CD4-positive, CD25-positive, alpha-beta regulatory T cell (primary cell): ENCODE measurements around the gene MMRN2. TPM values are rescaled to one million over a fixed set of nuclear protein-coding genes. Genes with fewer than 3 reads are reported as not detected.
"Not testable (repeated sequence)": the region's sequence is repeated elsewhere in the genome, so short reads cannot be mapped to it uniquely, and the experiment has no call there.

Experiments
- ATAC-seq, 2 donors: fragments of 150-1000 bp; cut with Tn5 transposase; one replicate each; pipeline ENCODE4 v1.10.0; 2021; ENCODE audit warnings: low read depth in 2 of 2, moderate number of reproducible peaks in 2 of 2, moderate library complexity in 1 of 2
- DNase-seq, 3 donors: peaks; one replicate each; pipeline versions ENCODE4 v3.0.0 to v3.0.0-alpha.2; 2012 to 2022; ENCODE audit warnings: mixed read lengths in 1 of 3
- H3K27ac ChIP-seq: one replicate; pipeline ENCODE4 v1.7.0; 2013; ENCODE audit warnings: mild to moderate bottlenecking, low read length; ENCODE audit not compliant: insufficient read depth, poor library complexity, severe bottlenecking
- H3K27me3 ChIP-seq: one replicate; pipeline ENCODE4 v1.7.0; 2013; ENCODE audit warnings: low read length; ENCODE audit not compliant: control insufficient read depth, insufficient read depth
- H3K36me3 ChIP-seq: one replicate; pipeline ENCODE4 v1.7.0; 2013; ENCODE audit warnings: mild to moderate bottlenecking, low read length, moderate library complexity; ENCODE audit not compliant: control insufficient read depth, insufficient read depth
- H3K4me1 ChIP-seq: 2 replicates; pipeline ENCODE4 v1.7.0; 2013; ENCODE audit warnings: mild to moderate bottlenecking, low read length; ENCODE audit not compliant: insufficient read depth, control insufficient read depth, poor library complexity, severe bottlenecking
- H3K4me3 ChIP-seq: one replicate; pipeline ENCODE4 v1.7.0; 2013; ENCODE audit warnings: low read depth, mild to moderate bottlenecking, low read length, moderate library complexity
- H3K9me3 ChIP-seq, 2 experiments: 1 replicate in 1 of 2; 2 replicates in 1 of 2; pipeline ENCODE4 v1.7.0; 2013; ENCODE audit warnings: low read length in 2 of 2, mild to moderate bottlenecking in 1 of 2, moderate library complexity in 1 of 2; ENCODE audit not compliant: control insufficient read depth in 2 of 2
- H3K27ac Mint-ChIP-seq, 3 donors: one replicate each; pipeline ENCODE4 v1.8.0; 2020 to 2022; ENCODE audit warnings: mild to moderate bottlenecking in 3 of 3, mixed read lengths in 3 of 3, moderate library complexity in 2 of 3
- H3K27me3 Mint-ChIP-seq: one replicate; pipeline ENCODE4 v1.8.0; 2022; ENCODE audit warnings: mild to moderate bottlenecking, mixed read lengths
- H3K36me3 Mint-ChIP-seq: one replicate; pipeline ENCODE4 v1.8.0; 2020; ENCODE audit warnings: mixed read lengths
- H3K4me1 Mint-ChIP-seq, 4 donors: one replicate each; pipeline ENCODE4 v1.8.0; 2020 to 2022; ENCODE audit warnings: mixed read lengths in 4 of 4, mild to moderate bottlenecking in 1 of 4
- H3K4me3 Mint-ChIP-seq, 4 donors: one replicate each; pipeline ENCODE4 v1.8.0; 2020 to 2022; ENCODE audit warnings: mild to moderate bottlenecking in 4 of 4, mixed read lengths in 4 of 4, moderate library complexity in 3 of 4
- H3K9me3 Mint-ChIP-seq, 7 donors: one replicate each; pipeline ENCODE4 v1.8.0; 2020 to 2022; ENCODE audit warnings: mixed read lengths in 7 of 7, mild to moderate bottlenecking in 3 of 7, moderate library complexity in 2 of 7
- polyA plus RNA-seq, 4 donors: library from polyadenylated mRNA; unstranded; fragments of 300-500 nt; fragmentation: Illumina TruSeq; gene quantifications; one replicate each; pipeline ENCODE4 v1.2.3, GENCODE V29; 2021
- total RNA-seq: library from RNA; stranded (reverse); gene quantifications from one replicate; pipeline ENCODE4 v1.2.3, GENCODE V29; 2022

MMRN2 gene
- total RNA-seq (0.17 TPM), polyA plus RNA-seq (1 to 10 TPM in 1 of 4 donors, under 1 TPM in 2, not detected in 1; 0.31 to 1.2 (median 0.36) TPM)

GRCh38 chr10:86957471-86958115 lies at the start of gene MMRN2:
TSS of gene MMRN2 (minus strand) at chr10:86957615. CDS start at chr10:86957541, 74 bp downstream.
- DNase-seq: no peak
- ATAC-seq: no peak
- H3K27me3 Mint-ChIP-seq: no peaks in the 10 kb centered on the region
- H3K4me3 Mint-ChIP-seq: peak within 1 kb of the TSS in 1 of 4 donors; percentile 21
- H3K27ac Mint-ChIP-seq: peak within 1 kb of the TSS in 2 of 3 donors; percentile 49 to 59
- Histone ChIP-seq H3K9me3 (peaks cover 0 to 2% of the 10 kb centered on the region in 2 experiments), H3K4me3 (no peak within 1 kb of the TSS), H3K27ac (no peak within 1 kb of the TSS), H3K27me3 (no peaks in the 10 kb centered on the region), H3K4me1 (peaks cover 6% of the 10 kb centered on the region), H3K36me3 (no peaks in the 10 kb centered on the region)
- H3K9me3 Mint-ChIP-seq: peaks cover 0 to 6% (median 0%) of the 10 kb centered on the region in 7 donors
- H3K36me3 Mint-ChIP-seq: no peaks in the 10 kb centered on the region
- peaks cover 0 to 20% (median 7%) of the 10 kb centered on the region in 4 donors for H3K4me1 Mint-ChIP-seq

GRCh38 chr10:87007124-87007523 lies 49.7 kb upstream of the MMRN2 start:
- H3K27ac ChIP-seq, H3K36me3 Mint-ChIP-seq, H3K27me3 Mint-ChIP-seq, H3K9me3 Mint-ChIP-seq, H3K4me3 Mint-ChIP-seq, H3K27ac Mint-ChIP-seq, H3K4me1 ChIP-seq, DNase-seq, H3K4me3 ChIP-seq, H3K9me3 ChIP-seq, H3K36me3 ChIP-seq, H3K27me3 ChIP-seq, ATAC-seq, H3K4me1 Mint-ChIP-seq: not testable (repeated sequence)

GRCh38 chr10:87000491-87000890 lies 43.1 kb upstream of the MMRN2 start:
- Histone ChIP-seq H3K9me3 (no peaks in the 10 kb centered on the region), H3K36me3 (no peaks in the 10 kb centered on the region), H3K4me3 (no peak overlapping the region), H3K4me1 (no peaks in the 10 kb centered on the region), H3K27me3 (no peaks in the 10 kb centered on the region), H3K27ac (no peak overlapping the region)
- H3K36me3 Mint-ChIP-seq: no peaks in the 10 kb centered on the region
- DNase-seq (no peak), ATAC-seq (no peak)
- H3K4me1 Mint-ChIP-seq: no peaks in the 10 kb centered on the region
- H3K9me3 Mint-ChIP-seq: no peaks in the 10 kb centered on the region
- H3K27me3 Mint-ChIP-seq: peaks cover 13% of the 10 kb centered on the region
- H3K4me3 Mint-ChIP-seq: no peak overlapping the region
- no peak overlapping the region for H3K27ac Mint-ChIP-seq

- H3K27ac ChIP-seq, H3K4me3 ChIP-seq, ATAC-seq, H3K36me3 Mint-ChIP-seq, H3K4me1 ChIP-seq, H3K4me3 Mint-ChIP-seq, H3K9me3 Mint-ChIP-seq, H3K9me3 ChIP-seq, H3K27me3 ChIP-seq, H3K36me3 ChIP-seq, H3K4me1 Mint-ChIP-seq, DNase-seq, H3K27ac Mint-ChIP-seq: not testable (repeated sequence)
- H3K27me3 Mint-ChIP-seq: peaks cover 13% of the 10 kb centered on the region
These were observed 42.5 kb upstream of the MMRN2 start for GRCh38 chr10:86999802-87000403.

GRCh38 chr10:86992929-86993328 lies 35.5 kb upstream of the MMRN2 start:
- Mint-ChIP-seq H3K9me3 (no peaks in the 10 kb centered on the region), H3K4me3 (no peak overlapping the region), H3K27ac (no peak overlapping the region), H3K36me3 (no peaks in the 10 kb centered on the region), H3K4me1 (no peaks in the 10 kb centered on the region), H3K27me3 (peaks cover 50% of the 10 kb centered on the region)
- no peaks in the 10 kb centered on the region for H3K9me3 ChIP-seq
- H3K4me1 ChIP-seq: no peaks in the 10 kb centered on the region
- no peak overlapping the region for H3K27ac ChIP-seq
- no peaks in the 10 kb centered on the region for H3K36me3 ChIP-seq
- no peak for DNase-seq
- ATAC-seq: no peak
- H3K4me3 ChIP-seq: no peak overlapping the region
- peaks cover 17% of the 10 kb centered on the region for H3K27me3 ChIP-seq

GRCh38 chr10:86992456-86992855 lies 35.0 kb upstream of the MMRN2 start:
- no peaks in the 10 kb centered on the region for H3K9me3 Mint-ChIP-seq
- DNase-seq: no peak
- H3K36me3 ChIP-seq: no peaks in the 10 kb centered on the region
- no peaks in the 10 kb centered on the region for H3K4me1 Mint-ChIP-seq
- H3K4me3 ChIP-seq: no peak overlapping the region
- H3K27ac ChIP-seq: no peak overlapping the region
- no peak overlapping the region for H3K4me3 Mint-ChIP-seq
- peaks cover 21% of the 10 kb centered on the region for H3K27me3 ChIP-seq
- no peaks in the 10 kb centered on the region for H3K9me3 ChIP-seq
- peaks cover 55% of the 10 kb centered on the region for H3K27me3 Mint-ChIP-seq
- no peaks in the 10 kb centered on the region for H3K36me3 Mint-ChIP-seq
- no peaks in the 10 kb centered on the region for H3K4me1 ChIP-seq
- H3K27ac Mint-ChIP-seq: no peak overlapping the region
- ATAC-seq: no peak

- H3K27me3 Mint-ChIP-seq: peaks cover 47% of the 10 kb centered on the region
- ATAC-seq, H3K9me3 Mint-ChIP-seq, H3K4me1 Mint-ChIP-seq, DNase-seq, H3K27ac ChIP-seq, H3K27ac Mint-ChIP-seq, H3K4me3 ChIP-seq, H3K9me3 ChIP-seq, H3K36me3 ChIP-seq, H3K4me1 ChIP-seq, H3K36me3 Mint-ChIP-seq, H3K4me3 Mint-ChIP-seq: not testable (repeated sequence)
- H3K27me3 ChIP-seq: peaks cover 21% of the 10 kb centered on the region
These were observed 33.9 kb upstream of the MMRN2 start for GRCh38 chr10:86991362-86991761.

- Mint-ChIP-seq H3K27me3 (peaks cover 44% of the 10 kb centered on the region), H3K4me1 (no peaks in the 10 kb centered on the region), H3K36me3 (no peaks in the 10 kb centered on the region), H3K27ac (no peak overlapping the region), H3K4me3 (no peak overlapping the region), H3K9me3 (peaks cover 0 to 1% (median 0%) of the 10 kb centered on the region in 7 donors)
- H3K36me3 ChIP-seq: no peaks in the 10 kb centered on the region
- no peak for ATAC-seq
- H3K4me1 ChIP-seq: no peaks in the 10 kb centered on the region
- DNase-seq: no peak
- H3K27me3 ChIP-seq: peaks cover 23% of the 10 kb centered on the region
- H3K4me3 ChIP-seq: no peak overlapping the region
- H3K27ac ChIP-seq: no peak overlapping the region
- no peaks in the 10 kb centered on the region for H3K9me3 ChIP-seq
These were observed 31.1 kb upstream of the MMRN2 start for GRCh38 chr10:86988520-86988919.
